Gastrocnemius medialis (tissue), 4 donors: ENCODE measurements around the gene DIO3.

ENCODE experiments used
- CTCF ChIP-seq, 5 experiments: fragments of 450-650 bp in 3 of 5; fragments of 200-600 bp in 2 of 5; sonication (generic) in 2 of 5; IDR thresholded peaks in 4 of 5; conservative IDR thresholded peaks in 1 of 5; 1 replicate in 4 of 5; 2 replicates in 1 of 5; pipeline ENCODE4 v1.5.1; 2016 to 2019; ENCODE audit warnings: antibody characterized with exemption in 5 of 5, mild to moderate bottlenecking in 3 of 5, moderate library complexity in 3 of 5
- POLR2A ChIP-seq, 2 donors: fragments of 450-650 bp; IDR thresholded peaks; one replicate each; pipeline ENCODE4 v1.6.1; 2017; ENCODE audit warnings: antibody characterized with exemption in 2 of 2, mild to moderate bottlenecking in 2 of 2, moderate library complexity in 2 of 2

GRCh38 chr14:101542391-101542790 lies 18.9 kb upstream of the DIO3 start:
- TF ChIP-seq CTCF (IDR thresholded peaks at IDR 0.05 in 4 of 5, conservative IDR thresholded peaks at IDR 0.05 in 1 of 5) = no peak
- TF ChIP-seq POLR2A (IDR thresholded peaks at IDR 0.05) = no peak
